Tibial nerve (tissue), 4 donors: ENCODE data around the gene BBS10.

ENCODE experiments used
- EP300 ChIP-seq, 2 donors: sonication (generic); formaldehyde crosslinking; IDR thresholded peaks; one replicate each; pipeline ENCODE4 v1.6.1; 2017; ENCODE audit warnings: antibody characterized with exemption in 2 of 2, mild to moderate bottlenecking in 1 of 2
- TF ChIP-seq, protein P1 (sequence below), 5 experiments: fragments of 200-600 bp in 3 of 5; fragments of 450-650 bp in 2 of 5; sonication (generic) in 3 of 5; IDR thresholded peaks; one replicate each; pipeline ENCODE4 v1.5.1; 2016 to 2019; ENCODE audit warnings: antibody characterized with exemption in 5 of 5, mild to moderate bottlenecking in 3 of 5, moderate library complexity in 2 of 5

DNA sequence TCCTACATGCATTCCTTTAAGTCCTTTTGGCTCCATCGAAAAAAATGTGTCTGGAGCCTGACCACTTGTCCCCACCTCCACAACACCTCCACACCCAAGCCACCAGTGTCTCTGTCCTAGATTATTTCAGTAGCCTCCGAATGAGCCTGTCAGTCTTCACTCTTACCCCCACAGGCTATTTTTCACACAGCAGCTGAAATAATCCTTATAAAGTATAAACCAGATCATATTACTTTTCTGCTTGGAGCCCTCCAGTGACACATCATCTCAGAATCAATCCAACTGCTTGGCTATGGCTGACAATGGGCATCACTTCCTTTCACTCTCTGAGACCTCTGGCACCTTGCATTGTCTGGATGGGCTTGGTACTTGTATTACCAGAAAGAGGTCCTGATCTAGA lies 44.9 kb downstream of the BBS10 start:
- no peak for TF ChIP-seq EP300 (IDR thresholded peaks at IDR 0.05)
- TF ChIP-seq, protein P1, sequence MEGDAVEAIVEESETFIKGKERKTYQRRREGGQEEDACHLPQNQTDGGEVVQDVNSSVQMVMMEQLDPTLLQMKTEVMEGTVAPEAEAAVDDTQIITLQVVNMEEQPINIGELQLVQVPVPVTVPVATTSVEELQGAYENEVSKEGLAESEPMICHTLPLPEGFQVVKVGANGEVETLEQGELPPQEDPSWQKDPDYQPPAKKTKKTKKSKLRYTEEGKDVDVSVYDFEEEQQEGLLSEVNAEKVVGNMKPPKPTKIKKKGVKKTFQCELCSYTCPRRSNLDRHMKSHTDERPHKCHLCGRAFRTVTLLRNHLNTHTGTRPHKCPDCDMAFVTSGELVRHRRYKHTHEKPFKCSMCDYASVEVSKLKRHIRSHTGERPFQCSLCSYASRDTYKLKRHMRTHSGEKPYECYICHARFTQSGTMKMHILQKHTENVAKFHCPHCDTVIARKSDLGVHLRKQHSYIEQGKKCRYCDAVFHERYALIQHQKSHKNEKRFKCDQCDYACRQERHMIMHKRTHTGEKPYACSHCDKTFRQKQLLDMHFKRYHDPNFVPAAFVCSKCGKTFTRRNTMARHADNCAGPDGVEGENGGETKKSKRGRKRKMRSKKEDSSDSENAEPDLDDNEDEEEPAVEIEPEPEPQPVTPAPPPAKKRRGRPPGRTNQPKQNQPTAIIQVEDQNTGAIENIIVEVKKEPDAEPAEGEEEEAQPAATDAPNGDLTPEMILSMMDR (IDR thresholded peaks at IDR 0.05) = no peak
